Mucosa of gallbladder (tissue), 1 donor: ENCODE results near the gene HSPA6. TPM values are rescaled to one million over a fixed set of nuclear protein-coding genes. Genes with fewer than 3 reads are reported as not detected.
"Not testable (repeated sequence)": the region's sequence is repeated elsewhere in the genome, so short reads cannot be mapped to it uniquely, and the experiment has no call there.

ENCODE experiments used
- DNase-seq: peaks from one replicate; pipeline ENCODE4 v3.0.0-alpha.2; 2020; ENCODE audit warnings: low spot score
- total RNA-seq: library from RNA; stranded (reverse); gene quantifications from one replicate; pipeline ENCODE4 v1.2.1, GENCODE V29; 2021
- donor health status: DM: no; HTN: no; CAD: no.

HSPA6 gene
- total RNA-seq, 1 donor from 2014 or later, result 5.8 TPM

DNA sequence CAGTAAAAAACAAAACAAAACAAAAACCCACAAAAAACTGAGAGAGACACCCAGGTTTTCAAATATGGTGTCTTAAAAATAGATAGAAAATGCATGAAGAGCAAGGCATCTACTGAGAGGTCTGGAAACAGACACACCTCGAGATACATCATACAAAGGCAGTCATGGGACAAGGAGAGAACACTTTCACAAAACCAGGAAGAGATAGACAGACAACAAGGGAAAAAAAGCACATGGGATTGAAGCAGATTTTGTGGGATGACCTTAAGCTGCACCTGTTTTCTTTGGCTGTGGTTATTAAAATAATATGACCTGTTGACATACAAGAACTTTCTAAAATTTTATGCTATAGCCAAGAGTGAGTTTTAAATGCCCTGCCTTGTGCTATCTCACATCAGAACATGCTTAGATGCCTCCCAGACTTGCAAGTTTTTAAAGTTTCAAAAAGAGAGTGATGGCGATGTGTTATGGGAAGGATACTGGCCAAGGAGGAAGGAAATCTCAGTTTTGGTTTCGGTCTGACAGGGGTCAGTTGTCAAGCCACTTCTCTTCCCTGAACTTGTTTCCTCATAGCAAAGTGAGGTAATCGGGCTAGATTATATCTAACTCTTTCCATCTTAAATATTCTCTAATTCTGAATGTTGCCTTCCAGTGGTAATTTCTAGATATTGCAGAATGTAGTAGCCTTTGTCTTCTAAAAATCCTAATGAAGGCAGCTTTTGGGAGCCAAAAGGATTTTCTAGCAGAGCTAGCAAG is 36.8 kb downstream of the HSPA6 start:
- DNase-seq, result not testable (repeated sequence)

DNA sequence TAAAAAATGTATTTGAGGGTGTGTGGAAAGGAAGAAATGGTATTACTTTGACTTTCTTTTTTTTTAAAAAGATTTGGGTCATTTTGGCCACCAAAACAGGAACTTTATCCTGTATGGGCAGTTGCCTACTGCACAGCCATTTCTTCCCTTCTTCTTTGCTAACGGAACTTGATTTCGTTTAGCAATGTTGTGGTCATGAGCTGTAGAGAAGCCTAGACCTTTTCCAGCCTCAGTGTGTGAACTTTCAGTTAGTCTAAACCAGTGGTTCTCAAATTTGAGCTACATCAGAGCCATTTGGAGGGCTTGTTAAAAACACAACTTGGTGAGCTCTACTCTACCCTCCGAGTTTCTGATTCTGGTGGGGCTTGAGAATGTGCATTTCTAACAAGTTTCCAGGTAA is 38.1 kb downstream of the HSPA6 start:
- DNase-seq, result not testable (repeated sequence)

GRCh38 chr1:161563522-161563921 is 39.2 kb downstream of the HSPA6 start:
- not testable (repeated sequence) for DNase-seq

DNA sequence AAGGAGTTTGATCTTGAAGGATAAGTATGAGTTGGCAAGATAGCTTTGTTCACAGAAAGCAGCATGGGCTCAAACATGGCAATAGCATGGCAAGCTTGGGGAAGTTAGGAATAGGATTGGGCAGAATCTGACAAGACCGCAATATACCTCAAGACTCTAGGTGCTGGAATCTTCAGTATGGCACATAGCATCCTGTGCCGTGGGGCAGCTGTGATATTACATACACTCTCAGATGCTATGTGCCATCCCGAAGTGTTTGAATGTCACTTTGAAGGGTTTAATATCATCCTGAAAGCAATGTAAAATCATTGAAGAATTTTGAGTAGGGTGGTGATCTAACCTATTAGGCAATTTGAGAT is 42.2 kb downstream of the HSPA6 start:
- not testable (repeated sequence) for DNase-seq

GRCh38 chr1:161571703-161572102 is 47.4 kb downstream of the HSPA6 start:
- DNase-seq, result not testable (repeated sequence)

Other genes starting within 250 kb of the HSPA6 start
- gene MPZ, start 214.6 kb upstream of the HSPA6 start, total RNA-seq, result 9.0 TPM
- gene SDHC, start 210.2 kb upstream of the HSPA6 start, total RNA-seq, result 203 TPM
- gene CFAP126, start 156.7 kb upstream of the HSPA6 start, total RNA-seq, result not detected
- gene FCGR2A, start 19.1 kb upstream of the HSPA6 start, total RNA-seq, result 53.9 TPM
- gene FCGR3A, start 25.3 kb downstream of the HSPA6 start, total RNA-seq, result 36.0 TPM
- 2.0 TPM for gene FCGR3B, start 106.6 kb downstream of the HSPA6 start, total RNA-seq
- gene FCGR2B, start 138.6 kb downstream of the HSPA6 start, total RNA-seq, result 19.4 TPM
- gene FCRLA, start 182.7 kb downstream of the HSPA6 start, total RNA-seq, result 0.26 TPM
- gene FCRLB, start 197.0 kb downstream of the HSPA6 start, total RNA-seq, result 0.23 TPM
- gene DUSP12, start 225.2 kb downstream of the HSPA6 start, total RNA-seq, result 15.4 TPM
- 23.6 TPM for gene ATF6, start 241.8 kb downstream of the HSPA6 start, total RNA-seq